Activated T-cell treated with anti-CD3 and anti-CD28 coated beads for 1 hour (primary cell): ENCODE measurements around the gene CDK18.

Experiments used
- DNase-seq: peaks from one replicate; pipeline ENCODE4 v3.0.0-alpha.2; 2020; ENCODE audit warnings: low read depth

The CDK18 gene

GRCh38 chr1:205538235-205538840, 33.9 kb downstream of the CDK18 start:
- DNase-seq: no peak

GRCh38 chr1:205541161-205541886, 36.9 kb downstream of the CDK18 start:
- DNase-seq: no peak

- DNase-seq: no peak
Measured at GRCh38 chr1:205542367-205542766, 37.9 kb downstream of the CDK18 start.

- DNase-seq: no peak
Measured at GRCh38 chr1:205543351-205544301, 39.2 kb downstream of the CDK18 start.

- DNase-seq: no peak
Measured at GRCh38 chr1:205545001-205545919, 40.8 kb downstream of the CDK18 start.

GRCh38 chr1:205545991-205546390, 41.5 kb downstream of the CDK18 start:
- DNase-seq: no peak

GRCh38 chr1:205546541-205546940, 42.1 kb downstream of the CDK18 start:
- no peak for DNase-seq

- no peak for DNase-seq
Measured at GRCh38 chr1:205547936-205548827, 43.7 kb downstream of the CDK18 start.

GRCh38 chr1:205554026-205554811, 49.8 kb downstream of the CDK18 start:
- no peak for DNase-seq

GRCh38 chr1:205561501-205562203, 57.2 kb downstream of the CDK18 start:
- no peak for DNase-seq

- DNase-seq: no peak
Measured at GRCh38 chr1:205563927-205564441, 59.5 kb downstream of the CDK18 start.

GRCh38 chr1:205565799-205566198, 61.3 kb downstream of the CDK18 start:
- no peak for DNase-seq

- DNase-seq: no peak
Measured at GRCh38 chr1:205567716-205568115, 63.2 kb downstream of the CDK18 start.

GRCh38 chr1:205568135-205568468, 63.6 kb downstream of the CDK18 start:
- no peak for DNase-seq

GRCh38 chr1:205568469-205569361, 64.2 kb downstream of the CDK18 start:
- DNase-seq: no peak

- DNase-seq: no peak
Measured at GRCh38 chr1:205569411-205570172, 65.1 kb downstream of the CDK18 start.

- DNase-seq: no peak
Measured at GRCh38 chr1:205570173-205570501, 65.7 kb downstream of the CDK18 start.
